ENCODE data around the gene MSL1.

MSL1 gene

DNA sequence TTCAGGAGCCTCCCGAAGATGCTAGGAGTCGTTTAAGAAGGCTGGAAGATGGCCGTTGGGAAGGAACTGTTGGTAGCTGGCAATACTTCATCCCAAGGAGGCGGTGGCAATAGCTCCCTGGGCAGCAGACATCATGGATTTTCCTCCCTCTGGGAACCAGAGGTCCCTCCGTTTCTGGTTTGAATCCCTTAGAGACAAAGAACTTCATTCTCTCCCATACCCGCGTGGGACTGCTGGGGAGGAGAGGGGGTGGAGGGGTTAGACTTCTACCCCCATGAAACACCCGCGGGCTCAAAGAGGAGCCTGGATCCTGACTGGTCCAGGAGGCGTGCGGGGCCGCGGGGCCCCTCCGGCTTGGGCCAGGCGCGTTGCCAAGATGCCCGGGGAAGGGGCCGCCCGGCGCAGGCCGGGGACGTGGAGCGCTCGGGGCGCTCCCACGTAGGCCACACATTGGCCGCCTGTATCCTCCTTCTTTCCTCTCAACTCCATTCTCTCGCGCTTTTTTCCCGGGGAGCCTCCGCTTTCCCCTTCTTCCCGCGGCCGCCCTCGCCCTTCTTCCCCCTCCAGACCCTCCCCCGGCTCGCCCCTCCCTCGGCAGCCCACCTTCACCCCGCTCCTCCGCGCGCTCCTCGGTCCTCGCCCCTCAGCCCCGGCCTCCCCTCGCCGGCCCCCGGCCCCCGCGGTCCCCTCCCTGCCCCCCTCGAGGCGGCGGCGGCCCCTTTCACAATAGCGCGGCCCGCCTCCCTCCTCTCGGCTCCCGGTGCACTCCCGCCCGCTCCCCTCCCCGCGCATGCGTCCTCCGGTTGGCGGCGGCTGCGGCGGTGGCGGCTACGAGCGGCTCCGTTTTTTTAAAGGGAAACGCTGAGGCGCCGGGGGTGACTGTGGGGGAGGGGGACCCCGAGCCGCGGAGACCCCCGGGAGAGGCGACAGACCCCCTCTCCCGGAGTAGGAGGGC lies at the start of gene MSL1:
TSS of gene MSL1 (plus strand) at position 791 of the 955 bp plus-strand sequence. CDS start 642 bp downstream, outside the sequence.
- DNase-seq, result peak; percentile 84
- in situ Hi-C loops (cut with HindIII; ENCODE audit: low pct_ligation_motif_present, low pct_unique_long_range_greater_than_20kb, low sequenced_read_pairs), result no loop called here

- no peak for DNase-seq
- in situ Hi-C loops (cut with HindIII; ENCODE audit: low pct_ligation_motif_present, low pct_unique_long_range_greater_than_20kb, low sequenced_read_pairs), result no loop called here
These were observed 49.6 kb upstream of the MSL1 start for GRCh38 chr17:40072040-40072734.

DNA sequence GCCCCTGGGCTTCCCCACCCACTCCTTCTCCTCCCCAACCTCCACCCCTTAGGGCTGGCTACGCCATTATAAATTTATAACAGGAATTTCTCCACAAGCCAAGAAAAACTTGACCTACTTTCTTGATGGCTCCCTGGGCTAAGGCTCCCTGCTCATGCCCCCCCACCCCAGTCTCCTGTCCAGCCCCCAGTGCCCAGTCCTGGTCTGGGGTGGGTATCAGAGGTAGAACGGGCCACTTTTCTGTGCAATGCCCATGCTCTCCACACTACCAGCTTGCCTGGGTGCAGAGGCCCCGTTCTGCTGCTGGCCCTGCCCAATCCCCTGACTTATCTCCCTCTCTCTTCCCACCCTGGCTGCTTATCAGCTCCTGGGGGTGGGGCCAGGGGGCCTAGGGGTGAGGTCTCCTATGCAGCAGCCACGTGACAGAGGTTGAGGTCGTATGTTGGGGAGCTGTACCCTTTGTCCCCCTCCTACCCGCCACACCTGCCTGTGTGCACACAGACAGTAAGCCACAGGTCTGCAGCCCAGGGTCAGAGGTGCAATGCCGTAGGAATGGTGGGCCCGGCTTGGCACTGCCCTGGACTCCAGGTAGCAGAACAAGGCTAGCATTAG lies 48.9 kb upstream of the MSL1 start:
- DNase-seq, result no peak
- in situ Hi-C loops (cut with HindIII; ENCODE audit: low pct_ligation_motif_present, low pct_unique_long_range_greater_than_20kb, low sequenced_read_pairs), result no loop called here

DNA sequence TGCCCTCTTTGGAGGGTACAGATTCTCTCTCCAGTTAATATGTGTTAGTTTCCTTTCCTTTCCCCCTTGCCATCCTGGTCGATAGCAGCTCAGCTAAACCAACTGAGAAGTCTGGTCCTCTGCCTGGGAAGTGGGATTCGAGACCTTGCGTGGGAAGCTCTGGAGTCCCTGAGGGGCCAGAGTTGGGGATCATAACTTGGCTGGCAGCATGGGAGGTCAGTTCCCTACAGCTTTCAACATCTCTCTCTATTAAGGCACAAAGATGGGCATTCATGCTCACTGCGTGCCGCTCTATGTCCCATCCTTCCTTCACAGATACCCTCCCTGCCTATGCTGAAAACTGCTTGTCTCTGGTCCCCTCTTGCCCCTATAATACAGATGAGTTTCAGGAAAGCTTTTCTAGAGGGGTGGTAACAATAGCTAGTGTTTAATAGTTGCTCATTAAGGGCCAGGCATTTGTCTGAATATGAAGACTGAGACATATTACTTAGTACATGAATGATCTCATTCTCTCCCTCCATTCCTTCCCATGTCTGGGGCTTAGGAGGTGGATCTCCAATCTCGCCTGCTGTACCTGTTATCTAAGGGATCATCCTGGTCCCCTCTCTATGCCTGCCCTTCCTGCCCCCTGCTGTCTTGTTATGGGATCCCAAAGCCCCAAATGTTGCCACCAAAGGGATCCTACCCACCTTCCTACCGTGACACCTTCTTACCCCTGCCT lies 48.2 kb upstream of the MSL1 start:
- in situ Hi-C loops (cut with HindIII; ENCODE audit: low pct_ligation_motif_present, low pct_unique_long_range_greater_than_20kb, low sequenced_read_pairs), result no loop called here
- no peak for DNase-seq

DNA sequence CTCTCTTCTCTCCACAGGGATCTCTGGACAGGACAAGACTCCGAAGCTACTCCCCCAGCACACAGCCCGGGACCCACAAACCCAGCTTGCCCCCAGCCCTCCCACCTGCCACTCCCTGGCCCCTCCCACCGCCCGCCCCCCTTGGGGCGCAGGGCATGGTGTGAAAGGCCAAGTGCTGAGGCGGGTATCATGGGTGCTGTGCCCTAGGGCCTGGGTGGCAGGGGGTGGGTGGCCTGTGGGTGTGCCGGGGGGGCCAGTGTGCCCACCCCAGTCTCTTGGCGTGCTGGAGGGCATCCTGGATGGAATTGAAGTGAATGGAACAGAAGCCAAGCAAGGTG lies 47.6 kb upstream of the MSL1 start:
- no peak for DNase-seq
- in situ Hi-C loops (cut with HindIII; ENCODE audit: low pct_ligation_motif_present, low pct_unique_long_range_greater_than_20kb, low sequenced_read_pairs), result no loop called here

- in situ Hi-C loops (cut with HindIII; ENCODE audit: low pct_ligation_motif_present, low pct_unique_long_range_greater_than_20kb, low sequenced_read_pairs), result no loop called here
- DNase-seq, result no peak
These were observed 46.9 kb upstream of the MSL1 start for GRCh38 chr17:40074871-40075200.

DNA sequence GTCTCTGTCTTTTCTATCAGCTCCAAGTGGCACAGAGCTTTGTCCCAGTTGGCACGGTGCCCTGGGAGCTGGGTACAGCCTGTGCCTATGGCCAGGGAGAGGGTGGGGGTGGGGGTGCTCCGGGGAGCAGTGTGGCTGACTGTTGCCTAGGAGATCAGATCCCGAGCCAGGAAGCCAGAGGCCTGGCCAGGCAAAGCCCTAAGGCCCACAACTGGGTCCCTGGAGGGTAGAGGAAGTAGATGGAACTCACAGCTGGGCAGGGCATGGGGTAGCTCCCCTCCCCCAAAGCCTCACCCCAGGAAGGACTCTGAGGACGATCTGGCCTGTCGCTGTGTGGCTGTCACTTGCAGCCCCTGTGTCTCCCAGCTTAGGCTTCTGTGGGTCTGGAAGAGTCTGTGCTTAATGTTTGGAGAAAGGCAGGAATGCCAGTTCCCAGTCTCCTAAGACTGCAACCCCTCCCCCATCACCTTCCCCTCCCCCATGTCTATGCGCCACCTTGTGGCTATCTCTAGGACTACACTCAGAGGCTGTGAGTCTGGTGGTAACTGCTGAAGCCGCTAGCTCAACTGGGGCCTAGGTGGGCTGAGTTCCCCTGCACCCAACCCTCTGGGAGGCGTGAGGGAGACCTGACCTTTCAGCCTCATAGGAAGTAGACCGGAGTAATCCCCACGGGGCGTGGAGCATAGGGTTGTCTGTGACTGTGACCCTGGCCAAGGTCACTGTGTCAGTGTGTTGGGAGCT lies 46.4 kb upstream of the MSL1 start:
- in situ Hi-C loops (cut with HindIII; ENCODE audit: low pct_ligation_motif_present, low pct_unique_long_range_greater_than_20kb, low sequenced_read_pairs), result no loop called here
- peak; percentile 60 for DNase-seq

GRCh38 chr17:40075942-40076498 lies 45.8 kb upstream of the MSL1 start:
- no peak for DNase-seq
- in situ Hi-C loops (cut with HindIII; ENCODE audit: low pct_ligation_motif_present, low pct_unique_long_range_greater_than_20kb, low sequenced_read_pairs), result no loop called here

GRCh38 chr17:40076591-40076990 lies 45.2 kb upstream of the MSL1 start:
- in situ Hi-C loops (cut with HindIII; ENCODE audit: low pct_ligation_motif_present, low pct_unique_long_range_greater_than_20kb, low sequenced_read_pairs), result no loop called here

DNA sequence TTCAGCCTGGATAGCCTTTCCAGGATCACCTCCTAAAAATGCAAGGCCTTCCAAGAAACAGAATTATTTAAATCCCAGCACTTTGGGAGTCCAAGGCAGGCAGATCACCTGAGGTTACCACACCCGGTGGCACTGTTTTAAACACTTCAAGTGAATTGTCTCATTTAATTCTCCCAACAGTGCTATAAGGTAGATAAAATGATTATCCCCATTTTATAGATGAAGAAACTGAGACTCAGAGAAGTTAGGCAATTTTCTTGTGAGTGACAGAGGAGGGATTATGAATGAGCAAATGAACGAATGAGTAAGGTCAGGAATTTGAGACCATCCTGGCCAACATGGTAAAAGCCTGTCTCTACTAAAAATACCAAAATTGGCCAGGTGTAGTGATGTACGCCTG lies 42.2 kb upstream of the MSL1 start:
- in situ Hi-C loops (cut with HindIII; ENCODE audit: low pct_ligation_motif_present, low pct_unique_long_range_greater_than_20kb, low sequenced_read_pairs), result no loop called here
- DNase-seq, result no peak

More at GRCh38 chr17:40076591-40076990, 45.2 kb upstream of the MSL1 start:
- DNase-seq, result no peak

GRCh38 chr17:40084477-40084876 lies 37.3 kb upstream of the MSL1 start:
- no peak for DNase-seq
- in situ Hi-C loops (cut with HindIII; ENCODE audit: low pct_ligation_motif_present, low pct_unique_long_range_greater_than_20kb, low sequenced_read_pairs), result no loop called here

DNA sequence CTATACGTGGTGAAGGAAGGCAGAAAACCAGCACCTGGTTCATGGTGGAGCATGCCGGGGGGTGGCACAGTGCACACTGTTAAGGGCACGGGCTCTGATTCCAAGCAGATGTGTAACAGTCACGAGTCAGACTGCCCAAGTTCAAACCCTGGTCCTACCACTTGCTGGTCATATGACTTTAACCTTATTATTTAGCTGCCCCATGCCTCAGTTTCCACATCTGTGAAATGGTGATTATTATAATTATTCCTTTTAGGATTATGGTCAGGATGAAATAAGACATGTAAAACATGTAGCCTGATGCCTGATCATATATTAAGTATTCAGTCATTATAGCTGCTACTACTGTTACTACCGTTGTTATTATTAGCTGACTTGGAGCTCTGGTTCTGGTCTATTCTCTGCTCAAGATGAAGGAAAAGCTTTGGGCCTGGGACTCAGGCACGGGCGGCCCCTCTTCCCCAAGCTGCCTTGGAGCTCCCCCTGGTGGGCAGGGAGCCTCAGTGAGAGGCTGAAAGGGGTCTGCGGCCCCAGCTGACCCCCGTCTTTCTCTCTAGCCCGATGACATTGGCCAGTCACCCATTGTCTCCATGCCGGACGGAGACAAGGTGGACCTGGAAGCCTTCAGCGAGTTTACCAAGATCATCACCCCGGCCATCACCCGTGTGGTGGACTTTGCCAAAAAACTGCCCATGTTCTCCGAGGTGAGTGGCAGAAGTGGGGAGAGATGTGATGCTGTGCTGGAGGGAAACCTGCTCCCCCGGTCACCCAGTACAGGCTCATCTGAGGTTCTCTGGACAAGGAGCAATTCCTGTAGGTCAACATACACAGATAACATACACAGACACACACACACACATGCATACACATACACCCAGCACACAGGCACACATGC lies 35.4 kb upstream of the MSL1 start:
- DNase-seq, result peak; percentile 52
- in situ Hi-C loops (cut with HindIII; ENCODE audit: low pct_ligation_motif_present, low pct_unique_long_range_greater_than_20kb, low sequenced_read_pairs), result no loop called here

GRCh38 chr17:40087049-40087794 lies 34.5 kb upstream of the MSL1 start:
- in situ Hi-C loops (cut with HindIII; ENCODE audit: low pct_ligation_motif_present, low pct_unique_long_range_greater_than_20kb, low sequenced_read_pairs), result no loop called here
- no peak for DNase-seq

GRCh38 chr17:40087903-40088718 lies 33.7 kb upstream of the MSL1 start:
- no peak for DNase-seq
- in situ Hi-C loops (cut with HindIII; ENCODE audit: low pct_ligation_motif_present, low pct_unique_long_range_greater_than_20kb, low sequenced_read_pairs), result no loop called here

DNA sequence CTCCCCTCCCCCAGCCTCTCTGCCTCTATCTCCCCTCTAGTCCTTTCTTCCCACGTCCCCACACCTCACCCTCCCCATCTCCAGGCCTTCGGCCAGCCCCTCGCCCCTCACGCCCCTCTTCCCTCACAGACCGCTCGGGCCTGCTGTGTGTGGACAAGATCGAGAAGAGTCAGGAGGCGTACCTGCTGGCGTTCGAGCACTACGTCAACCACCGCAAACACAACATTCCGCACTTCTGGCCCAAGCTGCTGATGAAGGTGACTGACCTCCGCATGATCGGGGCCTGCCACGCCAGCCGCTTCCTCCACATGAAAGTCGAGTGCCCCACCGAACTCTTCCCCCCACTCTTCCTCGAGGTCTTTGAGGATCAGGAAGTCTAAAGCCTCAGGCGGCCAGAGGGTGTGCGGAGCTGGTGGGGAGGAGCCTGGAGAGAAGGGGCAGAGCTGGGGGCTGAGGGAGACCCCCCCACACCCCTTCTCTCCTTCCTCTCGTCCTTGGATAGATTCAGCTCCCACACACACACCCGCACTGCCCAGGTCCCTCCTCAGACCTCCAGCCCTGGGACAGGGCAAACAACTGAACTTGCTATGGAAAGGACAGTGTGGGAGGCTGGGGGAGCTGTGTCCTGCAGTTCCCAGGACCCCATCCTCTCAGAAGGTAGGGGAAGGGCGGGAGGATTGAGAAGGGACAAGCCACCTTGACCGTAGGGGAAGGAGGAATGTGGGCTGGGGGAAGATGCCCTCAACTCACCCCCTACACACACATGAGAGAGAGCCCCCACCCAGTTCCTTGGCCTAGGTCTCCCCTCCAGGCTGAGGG lies 32.5 kb upstream of the MSL1 start:
- in situ Hi-C loops (cut with HindIII; ENCODE audit: low pct_ligation_motif_present, low pct_unique_long_range_greater_than_20kb, low sequenced_read_pairs), result no loop called here
- no peak for DNase-seq
